ENCODE measurements around the gene DCST2.
A peak's percentile ranks its signal among the peaks of the same experiment; 100 is the strongest.

The DCST2 gene

GRCh38 chr1:155033524-155033923 lies at the start of gene DCST2, which contains the start of gene DCST1:
TSS of gene DCST2 (minus strand) at chr1:155033781. CDS start at chr1:155033701, 80 bp downstream.
TSS of gene DCST1 (plus strand) at chr1:155033824. CDS start at chr1:155034037, 213 bp downstream.
- no peak for DNase-seq (ENCODE audit: low read depth)

GRCh38 chr1:155083052-155083541 lies 49.5 kb upstream of the DCST2 start:
- DNase-seq (ENCODE audit: low read depth), result no peak

GRCh38 chr1:155082301-155083051 lies 48.9 kb upstream of the DCST2 start:
- no peak for DNase-seq (ENCODE audit: low read depth)

- DNase-seq (ENCODE audit: low read depth), result no peak
Measured at GRCh38 chr1:155081472-155082300, 48.1 kb upstream of the DCST2 start.

GRCh38 chr1:155080312-155081228 lies 47.0 kb upstream of the DCST2 start:
- no peak for DNase-seq (ENCODE audit: low read depth)

GRCh38 chr1:155079487-155080311 lies 46.1 kb upstream of the DCST2 start:
- no peak for DNase-seq (ENCODE audit: low read depth)

GRCh38 chr1:155079210-155079486 lies 45.6 kb upstream of the DCST2 start:
- no peak for DNase-seq (ENCODE audit: low read depth)

GRCh38 chr1:155078469-155079209 lies 45.1 kb upstream of the DCST2 start, which contains the start of gene EFNA3:
TSS of gene EFNA3 (plus strand) at chr1:155078837. CDS start at chr1:155078942, 105 bp downstream.
- DNase-seq (ENCODE audit: low read depth), result peak; percentile 54

GRCh38 chr1:155077758-155078445 lies 44.3 kb upstream of the DCST2 start:
- no peak for DNase-seq (ENCODE audit: low read depth)

GRCh38 chr1:155077346-155077745 lies 43.8 kb upstream of the DCST2 start:
- no peak for DNase-seq (ENCODE audit: low read depth)

- DNase-seq (ENCODE audit: low read depth), result no peak
Measured at GRCh38 chr1:155076371-155076770, 42.8 kb upstream of the DCST2 start.

GRCh38 chr1:155075535-155075934 lies 42.0 kb upstream of the DCST2 start:
- no peak for DNase-seq (ENCODE audit: low read depth)

- no peak for DNase-seq (ENCODE audit: low read depth)
Measured at GRCh38 chr1:155073377-155074242, 40.0 kb upstream of the DCST2 start.

- DNase-seq (ENCODE audit: low read depth), result no peak
Measured at GRCh38 chr1:155072531-155073289, 39.1 kb upstream of the DCST2 start.

GRCh38 chr1:155071701-155072100 lies 38.1 kb upstream of the DCST2 start:
- no peak for DNase-seq (ENCODE audit: low read depth)

- peak; percentile 71 for DNase-seq (ENCODE audit: low read depth)
Measured at GRCh38 chr1:155070721-155071569, 37.4 kb upstream of the DCST2 start.

GRCh38 chr1:155070158-155070621 lies 36.6 kb upstream of the DCST2 start:
- DNase-seq (ENCODE audit: low read depth), result no peak
